ENCODE data around the gene ZCCHC14.

DNA sequence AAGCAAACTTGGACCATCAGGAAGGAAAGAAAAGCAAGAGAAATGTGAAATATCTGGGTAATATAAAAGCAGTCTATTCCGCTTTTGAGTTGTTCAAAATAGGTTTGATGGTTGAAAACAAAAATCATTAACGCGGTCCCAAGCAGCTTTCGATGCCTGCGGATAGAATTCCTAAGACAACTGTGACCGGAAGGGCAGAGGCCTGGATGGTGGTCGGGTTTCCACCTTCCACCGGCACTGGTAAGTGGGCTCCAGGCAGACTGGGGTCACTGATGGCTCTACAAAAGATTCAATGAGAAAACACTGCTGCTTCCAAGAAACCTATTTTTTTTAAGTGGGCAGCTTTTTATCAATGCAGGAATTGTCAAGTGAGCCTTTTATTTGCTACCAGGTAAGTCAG is 49.8 kb downstream of the ZCCHC14 start:
- TF ChIP-seq CEBPB (IDR thresholded peaks at IDR 0.05; ENCODE audit: low read depth) (no peak), JUND (IDR thresholded peaks at IDR 0.05) (no peak), EZH2phosphoT487 (IDR thresholded peaks at IDR 0.05; ENCODE audit: borderline replicate concordance) (no peak), SRF (IDR thresholded peaks at IDR 0.05; ENCODE audit: low read depth) (no peak), RAD21 (IDR thresholded peaks at IDR 0.05; ENCODE audit: low read depth) (no peak), ZFX (IDR thresholded peaks at IDR 0.05) (no peak)
- TF ChIP-seq, protein P1, sequence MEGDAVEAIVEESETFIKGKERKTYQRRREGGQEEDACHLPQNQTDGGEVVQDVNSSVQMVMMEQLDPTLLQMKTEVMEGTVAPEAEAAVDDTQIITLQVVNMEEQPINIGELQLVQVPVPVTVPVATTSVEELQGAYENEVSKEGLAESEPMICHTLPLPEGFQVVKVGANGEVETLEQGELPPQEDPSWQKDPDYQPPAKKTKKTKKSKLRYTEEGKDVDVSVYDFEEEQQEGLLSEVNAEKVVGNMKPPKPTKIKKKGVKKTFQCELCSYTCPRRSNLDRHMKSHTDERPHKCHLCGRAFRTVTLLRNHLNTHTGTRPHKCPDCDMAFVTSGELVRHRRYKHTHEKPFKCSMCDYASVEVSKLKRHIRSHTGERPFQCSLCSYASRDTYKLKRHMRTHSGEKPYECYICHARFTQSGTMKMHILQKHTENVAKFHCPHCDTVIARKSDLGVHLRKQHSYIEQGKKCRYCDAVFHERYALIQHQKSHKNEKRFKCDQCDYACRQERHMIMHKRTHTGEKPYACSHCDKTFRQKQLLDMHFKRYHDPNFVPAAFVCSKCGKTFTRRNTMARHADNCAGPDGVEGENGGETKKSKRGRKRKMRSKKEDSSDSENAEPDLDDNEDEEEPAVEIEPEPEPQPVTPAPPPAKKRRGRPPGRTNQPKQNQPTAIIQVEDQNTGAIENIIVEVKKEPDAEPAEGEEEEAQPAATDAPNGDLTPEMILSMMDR (IDR thresholded peaks at IDR 0.05 in 2 of 3, conservative IDR thresholded peaks at IDR 0.05 in 1 of 3; ENCODE audit: borderline replicate concordance in 1 of 3, insufficient read depth in 1 of 3, low read depth in 2 of 3, low read length in 2 of 3) = no peak

All from HCT116 (cell line).